SK-N-SH (cell line): ENCODE results near the gene COP1.

Experiments used
- CHD2 ChIP-seq: fragments of 150-350 bp; IDR thresholded peaks from 2 replicates; pipeline ENCODE4 v1.6.1; 2018; ENCODE audit warnings: low read length; ENCODE audit not compliant: partially characterized antibody
- CTCF ChIP-seq: fragments of 200-600 bp; sonication (generic); IDR thresholded peaks from 2 replicates; pipeline ENCODE4 v1.6.1; 2017; ENCODE audit warnings: antibody characterized with exemption, mild to moderate bottlenecking, moderate library complexity
- EP300 ChIP-seq, 2 experiments: IDR thresholded peaks; 2 replicates each; pipeline versions ENCODE4 v1.4.0 to v1.6.1; 2012; ENCODE audit warnings: borderline replicate concordance in 1 of 2, low read depth in 1 of 2, low read length in 1 of 2
- GATA2 ChIP-seq: sonication (generic); formaldehyde crosslinking; IDR thresholded peaks from 2 replicates; pipeline ENCODE4 v1.5.0; 2020; ENCODE audit warnings: mild to moderate bottlenecking, missing genetic modification reagents
- NRF1 ChIP-seq: IDR thresholded peaks from 2 replicates; pipeline ENCODE4 v1.6.1; 2012; ENCODE audit warnings: low read depth, mild to moderate bottlenecking, low read length
- TAF1 ChIP-seq: IDR thresholded peaks from 2 replicates; pipeline ENCODE4 v1.6.1; 2012; ENCODE audit warnings: low read depth, mild to moderate bottlenecking, low read length, moderate library complexity, borderline replicate concordance
- TEAD4 ChIP-seq: IDR thresholded peaks from 2 replicates; pipeline ENCODE4 v1.4.0; 2012; ENCODE audit warnings: mild to moderate bottlenecking, borderline replicate concordance; ENCODE audit not compliant: insufficient read depth

GRCh38 chr1:176033474-176033873 is 173.6 kb downstream of the COP1 start:
- TF ChIP-seq GATA2 (CRISPR knock-in tag) (no peak), CTCF (no peak), CHD2 (no peak), NRF1 (no peak), TAF1 (no peak), EP300 (IDR thresholded peaks at IDR 0.05; ENCODE audit: borderline replicate concordance in 1 of 2, low read depth in 1 of 2, low read length in 1 of 2) (no peak), TEAD4 (no peak)
